Upper lobe of left lung (tissue), 6 donors: ENCODE measurements around the gene QRICH1. TPM values are rescaled to one million over a fixed set of nuclear protein-coding genes. Genes with fewer than 3 reads are reported as not detected.
A peak's percentile ranks its signal among the peaks of the same experiment; 100 is the strongest.

ENCODE experiments used
- ATAC-seq, 2 donors: fragments of 200-7000 bp; cut with Tn5 transposase; one replicate each; pipeline ENCODE4 v1.9.1; 2022; ENCODE audit warnings: mild to moderate bottlenecking in 2 of 2, moderate library complexity in 2 of 2; ENCODE audit not compliant: low FRiP score in 2 of 2
- DNase-seq, 2 donors: peaks; one replicate each; pipeline ENCODE4 v3.0.0-alpha.2; 2019 to 2020
- H3K27ac ChIP-seq, 4 donors: fragments of 200-600 bp; sonication (generic); one replicate each; pipeline ENCODE4 v1.5.1; 2016 to 2019
- H3K27me3 ChIP-seq, 4 donors: fragments of 200-600 bp; sonication (generic); one replicate each; pipeline ENCODE4 v1.5.1; 2017 to 2019
- H3K36me3 ChIP-seq, 4 donors: fragments of 200-600 bp; sonication (generic); one replicate each; pipeline ENCODE4 v1.5.1; 2016 to 2019
- H3K4me1 ChIP-seq, 4 donors: fragments of 200-600 bp; sonication (generic); one replicate each; pipeline ENCODE4 v1.5.1; 2018 to 2019
- H3K4me3 ChIP-seq, 4 donors: fragments of 200-600 bp; sonication (generic); one replicate each; pipeline ENCODE4 v1.5.1; 2017 to 2019; ENCODE audit warnings: mild to moderate bottlenecking in 2 of 4, moderate library complexity in 1 of 4
- H3K9me3 ChIP-seq, 4 donors: fragments of 200-600 bp; sonication (generic); one replicate each; pipeline ENCODE4 v1.5.1; 2018 to 2019
- CTCF ChIP-seq, 6 experiments: fragments of 450-650 bp in 4 of 6; fragments of 200-600 bp in 2 of 6; sonication (generic) in 2 of 6; IDR thresholded peaks; one replicate each; pipeline ENCODE4 v1.5.1; 2016 to 2019; ENCODE audit warnings: antibody characterized with exemption in 6 of 6
- EP300 ChIP-seq, 4 donors: sonication (generic); formaldehyde crosslinking; IDR thresholded peaks; one replicate each; pipeline ENCODE4 v1.5.1; 2017; ENCODE audit warnings: antibody characterized with exemption in 4 of 4, control low read depth in 2 of 4
- POLR2A ChIP-seq, 4 donors: fragments of 450-650 bp; IDR thresholded peaks; one replicate each; pipeline ENCODE4 v1.5.1; 2016 to 2017; ENCODE audit warnings: antibody characterized with exemption in 4 of 4, mild to moderate bottlenecking in 2 of 4
- POLR2AphosphoS5 ChIP-seq, 2 donors: sonication (generic); formaldehyde crosslinking; IDR thresholded peaks; one replicate each; pipeline ENCODE4 v1.5.1; 2017; ENCODE audit warnings: antibody characterized with exemption in 2 of 2
- WGBS, 2 donors: methylation state at CpG; one replicate each; pipeline ENCODE4 v1.1.5; 2017 to 2018; 5-methylcytosine and 5-hydroxymethylcytosine counted together
- total RNA-seq, 6 donors: library from RNA; depleted of rRNA in 4 of 6; stranded (reverse); fragments of >200 nt in 4 of 6; gene quantifications; one replicate each; pipeline versions ENCODE4 v1.1.0 to v1.2.1, GENCODE V29; 2016 to 2021
- donor health status: DM: no; HTN: no; CAD: no; lungs with moderate emphysema.
- donor health status: DM: no; HTN: yes; CAD: no; lungs with severe emphysema.

QRICH1 gene
- total RNA-seq, 6 donors from 2014 or later = 65.6 to 145 (median 74.2) TPM

- Histone ChIP-seq H3K36me3 (peaks cover 11 to 54% (median 45%) of the 10 kb centered on the region in 4 donors), H3K27ac (no peak overlapping the region), H3K9me3 (no peaks in the 10 kb centered on the region), H3K27me3 (no peaks in the 10 kb centered on the region), H3K4me3 (no peak overlapping the region), H3K4me1 (peaks cover 21 to 28% (median 25%) of the 10 kb centered on the region in 4 donors)
- DNase-seq = no peak
- TF ChIP-seq EP300 (IDR thresholded peaks at IDR 0.05) = no peak
- no peak for TF ChIP-seq POLR2A (IDR thresholded peaks at IDR 0.05)
- TF ChIP-seq POLR2AphosphoS5 (IDR thresholded peaks at IDR 0.05) = no peak
- no peak for TF ChIP-seq CTCF (IDR thresholded peaks at IDR 0.05)
- 86 to 89% methylated on average over 6 to 8 of the region's 8 CpGs for WGBS, 2 donors
- ATAC-seq = no peak
Observed at GRCh38 chr3:49015072-49015471, 78.8 kb downstream of the QRICH1 start.

GRCh38 chr3:49013738-49014660 is 79.9 kb downstream of the QRICH1 start:
- DNase-seq (peak in 1 of 2 donors; percentile 72), ATAC-seq (no peak)
- Histone ChIP-seq H3K9me3 (no peaks in the 10 kb centered on the region), H3K4me1 (peaks cover 11 to 26% (median 15%) of the 10 kb centered on the region in 4 donors), H3K4me3 (no peak overlapping the region), H3K27ac (no peak overlapping the region), H3K36me3 (peaks cover 11 to 54% (median 45%) of the 10 kb centered on the region in 4 donors), H3K27me3 (no peaks in the 10 kb centered on the region)
- WGBS, 2 donors = 86 to 88% methylated on average over 23 to 24 of the region's 24 CpGs
- peak; percentile 29 to 63 (median 40) for TF ChIP-seq CTCF (IDR thresholded peaks at IDR 0.05)
- TF ChIP-seq POLR2AphosphoS5 (IDR thresholded peaks at IDR 0.05) = no peak
- no peak for TF ChIP-seq EP300 (IDR thresholded peaks at IDR 0.05)

GRCh38 chr3:49013113-49013737 is 80.6 kb downstream of the QRICH1 start:
- Histone ChIP-seq H3K27ac (no peak overlapping the region), H3K27me3 (no peaks in the 10 kb centered on the region), H3K9me3 (no peaks in the 10 kb centered on the region), H3K4me3 (no peak overlapping the region), H3K4me1 (peaks cover 14 to 30% (median 15%) of the 10 kb centered on the region in 4 donors), H3K36me3 (peaks cover 11 to 54% (median 45%) of the 10 kb centered on the region in 4 donors)
- 87 to 88% methylated on average over 5 to 13 of the region's 19 CpGs for WGBS, 2 donors
- TF ChIP-seq POLR2A (IDR thresholded peaks at IDR 0.05) (no peak), POLR2AphosphoS5 (IDR thresholded peaks at IDR 0.05) (no peak), EP300 (IDR thresholded peaks at IDR 0.05) (no peak), CTCF (IDR thresholded peaks at IDR 0.05) (no peak)
- DNase-seq (no peak), ATAC-seq (no peak)

- Histone ChIP-seq H3K27ac (no peak overlapping the region), H3K4me1 (peaks cover 14 to 30% (median 15%) of the 10 kb centered on the region in 4 donors), H3K27me3 (no peaks in the 10 kb centered on the region), H3K36me3 (peaks cover 11 to 54% (median 45%) of the 10 kb centered on the region in 4 donors), H3K9me3 (no peaks in the 10 kb centered on the region), H3K4me3 (no peak overlapping the region)
- TF ChIP-seq POLR2AphosphoS5 (IDR thresholded peaks at IDR 0.05) (no peak), EP300 (IDR thresholded peaks at IDR 0.05) (no peak), CTCF (IDR thresholded peaks at IDR 0.05) (no peak), POLR2A (IDR thresholded peaks at IDR 0.05) (no peak)
- DNase-seq (no peak), ATAC-seq (no peak)
- WGBS, 2 donors = 82% methylated on average over 13 of the region's 17 CpGs; no CpG with 5 or more reads in 1 of the 2 donors
Observed at GRCh38 chr3:49012441-49013017, 81.3 kb downstream of the QRICH1 start.
